Tibial nerve (tissue), 4 donors: ENCODE measurements around the gene PTBP1. TPM values are rescaled to one million over a fixed set of nuclear protein-coding genes. Genes with fewer than 3 reads are reported as not detected.
A peak's percentile ranks its signal among the peaks of the same experiment; 100 is the strongest.
"Not testable (repeated sequence)": the region's sequence is repeated elsewhere in the genome, so short reads cannot be mapped to it uniquely, and the experiment has no call there.

Source experiments
- DNase-seq, 2 donors: peaks; one replicate each; pipeline ENCODE4 v3.0.0-alpha.2; 2019; ENCODE audit warnings: low spot score in 2 of 2
- H3K27ac ChIP-seq, 4 donors: fragments of 200-600 bp; sonication (generic) in 3 of 4; one replicate each; pipeline ENCODE4 v1.5.1; 2017 to 2019; ENCODE audit warnings: mild to moderate bottlenecking in 1 of 4
- H3K27me3 ChIP-seq, 2 donors: fragments of 200-600 bp; sonication (generic) in 1 of 2; one replicate each; pipeline versions ENCODE4 v1.5.1 to v1.6.0; 2017 to 2019
- H3K36me3 ChIP-seq, 3 donors: fragments of 200-600 bp; sonication (generic); one replicate each; pipeline ENCODE4 v1.5.1; 2018 to 2019
- H3K4me1 ChIP-seq, 4 donors: fragments of 200-600 bp; sonication (generic) in 3 of 4; one replicate each; pipeline ENCODE4 v1.5.1; 2017 to 2019
- H3K4me3 ChIP-seq, 4 donors: fragments of 200-600 bp; sonication (generic) in 3 of 4; one replicate each; pipeline ENCODE4 v1.5.1; 2017 to 2019; ENCODE audit warnings: mild to moderate bottlenecking in 1 of 4, moderate library complexity in 1 of 4
- H3K9me3 ChIP-seq, 4 donors: fragments of 200-600 bp; sonication (generic) in 3 of 4; one replicate each; pipeline ENCODE4 v1.5.1; 2017 to 2019
- EP300 ChIP-seq, 2 donors: sonication (generic); formaldehyde crosslinking; IDR thresholded peaks; one replicate each; pipeline ENCODE4 v1.6.1; 2017; ENCODE audit warnings: antibody characterized with exemption in 2 of 2, mild to moderate bottlenecking in 1 of 2
- POLR2A ChIP-seq, 2 donors: fragments of 450-650 bp; IDR thresholded peaks; one replicate each; pipeline ENCODE4 v1.6.1; 2017; ENCODE audit warnings: antibody characterized with exemption in 2 of 2, mild to moderate bottlenecking in 2 of 2, moderate library complexity in 2 of 2
- WGBS, 2 donors: methylation state at CpG; one replicate each; pipeline ENCODE4 v1.1.5; 2018; 5-methylcytosine and 5-hydroxymethylcytosine counted together
- total RNA-seq, 4 donors: library from RNA; depleted of rRNA; stranded (reverse); fragments of >200 nt; gene quantifications; one replicate each; pipeline ENCODE4 v1.1.0, GENCODE V29; 2016
- TF ChIP-seq, protein P1 (sequence below), 5 experiments: fragments of 200-600 bp in 3 of 5; fragments of 450-650 bp in 2 of 5; sonication (generic) in 3 of 5; IDR thresholded peaks; one replicate each; pipeline ENCODE4 v1.5.1; 2016 to 2019; ENCODE audit warnings: antibody characterized with exemption in 5 of 5, mild to moderate bottlenecking in 3 of 5, moderate library complexity in 2 of 5

PTBP1 gene
- total RNA-seq, 4 donors from 2014 or later, result 118 to 205 (median 141) TPM

DNA sequence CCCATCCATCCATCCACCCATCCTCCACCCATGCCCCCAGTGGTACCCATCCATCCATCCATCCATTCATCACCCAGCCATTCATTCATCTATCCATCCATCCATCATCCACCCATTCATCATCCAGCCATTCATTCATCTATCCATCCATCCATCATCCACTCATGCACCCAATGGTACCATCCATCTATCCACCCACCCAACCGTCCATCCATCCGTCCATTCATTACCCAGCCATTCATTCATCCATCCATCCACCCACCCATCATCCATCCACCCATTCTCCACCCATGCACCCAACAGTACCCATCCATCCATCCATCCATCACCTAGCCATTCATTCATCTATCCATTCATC lies 19.2 kb downstream of the PTBP1 start:
- TF ChIP-seq EP300 (IDR thresholded peaks at IDR 0.05) (no peak), POLR2A (IDR thresholded peaks at IDR 0.05) (no peak)
- TF ChIP-seq, protein P1, sequence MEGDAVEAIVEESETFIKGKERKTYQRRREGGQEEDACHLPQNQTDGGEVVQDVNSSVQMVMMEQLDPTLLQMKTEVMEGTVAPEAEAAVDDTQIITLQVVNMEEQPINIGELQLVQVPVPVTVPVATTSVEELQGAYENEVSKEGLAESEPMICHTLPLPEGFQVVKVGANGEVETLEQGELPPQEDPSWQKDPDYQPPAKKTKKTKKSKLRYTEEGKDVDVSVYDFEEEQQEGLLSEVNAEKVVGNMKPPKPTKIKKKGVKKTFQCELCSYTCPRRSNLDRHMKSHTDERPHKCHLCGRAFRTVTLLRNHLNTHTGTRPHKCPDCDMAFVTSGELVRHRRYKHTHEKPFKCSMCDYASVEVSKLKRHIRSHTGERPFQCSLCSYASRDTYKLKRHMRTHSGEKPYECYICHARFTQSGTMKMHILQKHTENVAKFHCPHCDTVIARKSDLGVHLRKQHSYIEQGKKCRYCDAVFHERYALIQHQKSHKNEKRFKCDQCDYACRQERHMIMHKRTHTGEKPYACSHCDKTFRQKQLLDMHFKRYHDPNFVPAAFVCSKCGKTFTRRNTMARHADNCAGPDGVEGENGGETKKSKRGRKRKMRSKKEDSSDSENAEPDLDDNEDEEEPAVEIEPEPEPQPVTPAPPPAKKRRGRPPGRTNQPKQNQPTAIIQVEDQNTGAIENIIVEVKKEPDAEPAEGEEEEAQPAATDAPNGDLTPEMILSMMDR (IDR thresholded peaks at IDR 0.05), result no peak
- WGBS, 2 donors, result 91 to 92% methylated on average over 2 of the region's 2 CpGs
- no peak overlapping the region for H3K27ac ChIP-seq

DNA sequence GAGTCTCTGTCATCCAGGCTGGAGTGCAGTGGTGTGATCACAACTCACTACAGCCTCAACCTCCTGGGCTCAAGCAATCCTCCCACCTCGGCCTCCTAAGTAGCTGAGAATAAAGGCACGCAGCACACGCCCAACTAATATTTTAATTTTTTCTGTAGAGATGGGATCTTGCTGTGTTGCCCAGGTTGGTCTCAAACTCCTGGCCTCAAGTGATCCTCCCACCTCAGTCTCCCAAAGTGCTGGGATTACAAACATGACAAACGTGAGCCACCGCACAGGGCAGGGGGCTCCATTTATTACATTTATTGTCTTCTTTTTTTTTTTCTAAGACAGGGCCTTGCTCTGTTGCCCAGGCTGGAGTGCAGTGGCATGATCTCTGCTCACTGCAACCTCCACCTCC lies 23.0 kb downstream of the PTBP1 start:
- Histone ChIP-seq H3K4me1 (peaks cover 0 to 16% (median 7%) of the 10 kb centered on the region in 4 donors), H3K27me3 (peaks cover 6 to 36% of the 10 kb centered on the region in 2 donors), H3K36me3 (peaks cover 0 to 11% (median 0%) of the 10 kb centered on the region in 3 donors)
- H3K4me3 ChIP-seq, H3K9me3 ChIP-seq, DNase-seq, H3K27ac ChIP-seq: not testable (repeated sequence)
- WGBS, 2 donors, result 82 to 88% methylated on average over 5 of the region's 5 CpGs

More for the DNA sequence above, 19.2 kb downstream of the PTBP1 start:
- H3K4me1 ChIP-seq, result peaks cover 0 to 4% (median 2%) of the 10 kb centered on the region in 4 donors
- peaks cover 0 to 48% (median 2%) of the 10 kb centered on the region in 3 donors for H3K36me3 ChIP-seq
- DNase-seq, result no peak
- H3K27me3 ChIP-seq, result peaks cover 0 to 8% of the 10 kb centered on the region in 2 donors
- H3K9me3 ChIP-seq, result no peaks in the 10 kb centered on the region
- no peak overlapping the region for H3K4me3 ChIP-seq

DNA sequence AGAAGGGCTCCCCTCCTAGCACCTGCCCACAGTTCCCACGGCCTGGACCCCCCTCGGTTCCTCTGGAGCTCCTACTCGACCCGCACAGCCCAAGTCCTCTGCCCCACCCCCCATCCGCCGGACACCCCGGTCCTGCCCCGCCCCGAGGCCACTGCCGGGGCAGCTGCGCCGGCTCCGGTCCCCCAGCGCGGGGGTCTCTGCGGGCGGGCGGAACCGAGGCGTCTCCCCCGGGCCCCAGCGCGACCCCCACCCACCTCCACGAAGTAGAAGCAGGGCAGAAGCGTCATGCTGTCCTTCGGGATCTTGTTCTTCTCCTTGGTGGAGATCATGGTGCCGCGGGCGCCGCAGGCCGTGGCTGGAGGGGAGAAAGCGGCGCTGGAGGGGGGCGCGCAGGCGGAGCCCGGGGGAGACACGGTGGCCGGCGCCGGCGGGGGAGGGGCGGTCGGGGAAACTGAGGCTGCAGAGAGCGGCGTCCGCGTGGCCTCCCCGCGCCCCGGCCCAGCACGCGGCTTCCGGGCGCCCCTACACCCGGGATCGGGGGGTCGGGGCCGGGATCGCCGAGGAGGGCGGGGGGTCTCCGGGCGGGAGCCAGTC lies 24.1 kb downstream of the PTBP1 start:
- no peak for DNase-seq
- WGBS, 2 donors, result 0 to 2% methylated on average over 9 to 14 of the region's 64 CpGs
- H3K27ac ChIP-seq, result no peak overlapping the region
- H3K4me3 ChIP-seq, result peak overlapping the region in 3 of 4 donors; percentile 3 to 43 (median 12)
- peaks cover 0 to 16% (median 7%) of the 10 kb centered on the region in 4 donors for H3K4me1 ChIP-seq
- peaks cover 0 to under 1% (median 0%) of the 10 kb centered on the region in 3 donors for H3K36me3 ChIP-seq
- TF ChIP-seq POLR2A (IDR thresholded peaks at IDR 0.05) (no peak), EP300 (IDR thresholded peaks at IDR 0.05) (no peak)
- TF ChIP-seq, protein P1 (IDR thresholded peaks at IDR 0.05), result no peak
- H3K9me3 ChIP-seq, result no peaks in the 10 kb centered on the region
- peaks cover 6 to 42% of the 10 kb centered on the region in 2 donors for H3K27me3 ChIP-seq

DNA sequence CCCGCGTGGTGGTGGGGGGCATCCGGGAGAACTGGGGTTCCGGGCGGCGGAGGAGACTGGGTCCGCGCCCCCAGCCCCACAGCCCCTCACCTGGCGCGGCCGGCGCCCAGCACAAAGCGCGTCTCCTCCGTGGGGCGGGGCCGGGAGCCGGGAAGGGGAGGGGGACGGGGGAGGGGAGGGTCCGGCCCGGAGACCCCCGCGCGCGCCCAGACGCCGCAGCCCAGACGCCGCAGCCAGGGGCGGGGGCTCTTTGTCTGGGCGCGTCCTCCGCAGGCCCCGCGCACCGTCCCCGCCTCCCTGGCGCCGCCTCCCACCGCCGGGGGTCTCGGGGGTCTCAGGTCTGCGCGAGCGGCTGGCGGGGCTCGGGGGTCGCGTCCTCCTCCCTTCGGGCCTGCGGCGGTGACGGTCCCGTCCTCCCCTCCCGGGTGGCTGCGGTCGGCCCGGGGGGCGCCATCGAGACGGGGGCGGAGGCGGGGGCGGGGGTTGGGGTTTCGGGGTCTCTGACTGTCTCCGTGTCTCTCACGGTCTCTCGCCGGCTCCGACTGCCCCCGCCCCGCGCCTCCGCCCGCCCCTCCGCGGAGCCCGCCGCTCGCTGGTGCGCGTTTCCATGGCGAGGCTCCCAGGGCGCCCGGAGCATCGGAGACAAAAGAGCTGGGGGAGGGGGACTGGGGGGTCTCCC lies 24.7 kb downstream of the PTBP1 start, which contains the start of gene PLPPR3:
PLPPR3 (minus strand) TSS at position 131 of the 679 bp plus-strand sequence. CDS start 396 bp downstream, outside the sequence.
- DNase-seq, result no peak
- Histone ChIP-seq H3K4me1 (peaks cover 0 to 16% (median 7%) of the 10 kb centered on the region in 4 donors), H3K36me3 (no peaks in the 10 kb centered on the region), H3K27me3 (peaks cover 6 to 42% of the 10 kb centered on the region in 2 donors), H3K27ac (no peak within 1 kb of the TSS), H3K4me3 (peak within 1 kb of the TSS in 3 of 4 donors; percentile 3 to 43 (median 12)), H3K9me3 (no peaks in the 10 kb centered on the region)
- 0 to 1% methylated on average over 19 to 24 of the region's 86 CpGs for WGBS, 2 donors
- TF ChIP-seq, protein P1 (IDR thresholded peaks at IDR 0.05), result no peak
- TF ChIP-seq EP300 (IDR thresholded peaks at IDR 0.05), result no peak
- TF ChIP-seq POLR2A (IDR thresholded peaks at IDR 0.05), result no peak

DNA sequence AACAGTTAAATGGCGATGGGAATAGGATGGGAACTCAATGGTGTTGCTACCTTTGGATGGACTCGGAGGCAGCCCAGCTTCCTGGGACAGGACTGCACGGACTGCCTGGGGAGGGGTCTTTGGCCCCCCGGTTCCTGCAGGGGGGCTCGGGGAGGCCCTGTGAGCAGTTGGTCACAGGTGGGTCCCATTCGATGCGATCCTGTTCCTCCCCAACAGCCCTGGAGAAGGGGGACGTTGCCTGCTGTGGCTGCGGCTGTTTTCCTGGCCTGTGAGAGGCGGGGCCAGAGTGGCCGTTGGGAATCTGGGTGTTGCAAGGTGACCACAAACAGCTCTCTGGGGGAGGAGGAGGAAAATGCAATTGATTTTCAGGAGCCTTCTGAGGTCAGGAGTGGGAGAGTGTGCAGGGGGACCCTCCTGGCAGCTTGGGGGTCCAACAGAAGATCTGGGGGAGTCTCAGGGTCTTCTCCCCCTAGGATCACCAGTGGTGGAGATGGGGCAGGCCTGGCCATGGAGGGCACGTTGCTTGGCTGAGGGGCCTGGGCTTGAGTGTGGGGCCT lies 26.4 kb downstream of the PTBP1 start:
- H3K9me3 ChIP-seq, result no peaks in the 10 kb centered on the region
- no peaks in the 10 kb centered on the region for H3K36me3 ChIP-seq
- DNase-seq, result no peak
- H3K4me1 ChIP-seq, result peaks cover 0 to 16% (median 7%) of the 10 kb centered on the region in 4 donors
- H3K27ac ChIP-seq, result no peak overlapping the region
- peaks cover 6 to 54% of the 10 kb centered on the region in 2 donors for H3K27me3 ChIP-seq
- WGBS, 2 donors, result 40 to 42% methylated on average over 12 of the region's 12 CpGs
- no peak overlapping the region for H3K4me3 ChIP-seq
- TF ChIP-seq, protein P1 (IDR thresholded peaks at IDR 0.05), result no peak
- no peak for TF ChIP-seq POLR2A (IDR thresholded peaks at IDR 0.05)
